ENCODE data around the gene PLPPR3. TPM values are rescaled to one million over a fixed set of nuclear protein-coding genes. Genes with fewer than 3 reads are reported as not detected.
"Not testable (repeated sequence)": the region's sequence is repeated elsewhere in the genome, so short reads cannot be mapped to it uniquely, and the experiment has no call there.

Gene PLPPR3
- total and polyA plus RNA-seq, 12 donors, result 0.08 to 1.7 (median 0.14) TPM; not detected in 7

GRCh38 chr19:850221-850978 lies 28.6 kb upstream of the PLPPR3 start:
- peak in 1 of 2 donors; percentile 35 for TF ChIP-seq POLR2A (IDR thresholded peaks at IDR 0.05)
- no peak for TF ChIP-seq CTCF (IDR thresholded peaks at IDR 0.05)
- intact Hi-C loops (cut with DNase I), result loop anchor here in 1 of 2 donors (10.0 kb wide), 1 partner anchor 76 kb away; no protein-coding TSS in a partner anchor
- H3K27ac ChIP-seq, result peak overlapping the region; percentile 21 to 92 (median 65)
- H3K9me3 ChIP-seq (replicated peaks in 1 of 3), result no peaks in the 10 kb centered on the region
- 13 to 52% (median 26%) methylated on average over 8 to 28 of the region's 28 CpGs for WGBS, 4 donors
- peak overlapping the region in 1 of 4 donors; percentile 21 for H3K4me3 ChIP-seq
- peaks cover 0 to 10% of the 10 kb centered on the region in 2 donors for H3K4me1 ChIP-seq (replicated peaks in 1 of 2)
- H3K27me3 ChIP-seq, result peaks cover 14% of the 10 kb centered on the region
- no peaks in the 10 kb centered on the region for H3K36me3 ChIP-seq (replicated peaks in 1 of 2)
- peak; percentile 88 to 98 (median 96) for DNase-seq

- 78 to 85% (median 82%) methylated on average over 8 of the region's 8 CpGs for WGBS, 4 donors
These were observed 27.4 kb upstream of the PLPPR3 start for GRCh38 chr19:849195-849594.

GRCh38 chr19:848386-848921 lies 26.7 kb upstream of the PLPPR3 start:
- no peak overlapping the region for H3K27ac ChIP-seq

More at GRCh38 chr19:849195-849594, 27.4 kb upstream of the PLPPR3 start:
- H3K4me3 ChIP-seq; H3K9me3 ChIP-seq (replicated peaks in 1 of 3); intact Hi-C loops (cut with DNase I); H3K36me3 ChIP-seq (replicated peaks in 1 of 2); H3K4me1 ChIP-seq (replicated peaks in 1 of 2); DNase-seq; H3K27ac ChIP-seq: not testable (repeated sequence)
- peaks cover 14% of the 10 kb centered on the region for H3K27me3 ChIP-seq

GRCh38 chr19:845707-846521 lies 24.2 kb upstream of the PLPPR3 start:
- no peak for DNase-seq
- TF ChIP-seq POLR2A (IDR thresholded peaks at IDR 0.05) (no peak), CTCF (IDR thresholded peaks at IDR 0.05) (no peak)
- Histone ChIP-seq H3K36me3 (replicated peaks in 1 of 2) (no peaks in the 10 kb centered on the region), H3K4me3 (no peak overlapping the region), H3K27ac (no peak overlapping the region), H3K4me1 (replicated peaks in 1 of 2) (peaks cover 9 to 19% of the 10 kb centered on the region in 2 donors), H3K9me3 (replicated peaks in 1 of 3) (no peaks in the 10 kb centered on the region), H3K27me3 (peaks cover 16% of the 10 kb centered on the region)
- WGBS, 4 donors, result 53 to 72% (median 67%) methylated on average over 15 to 37 of the region's 37 CpGs
- intact Hi-C loops (cut with DNase I), result no loop called here

More at GRCh38 chr19:848386-848921, 26.7 kb upstream of the PLPPR3 start:
- DNase-seq, result peak in 1 of 7 donors; percentile 28
- 36 to 45% (median 43%) methylated on average over 9 to 12 of the region's 12 CpGs for WGBS, 4 donors
- Histone ChIP-seq H3K9me3 (replicated peaks in 1 of 3) (no peaks in the 10 kb centered on the region), H3K36me3 (replicated peaks in 1 of 2) (no peaks in the 10 kb centered on the region), H3K4me1 (replicated peaks in 1 of 2) (peaks cover 6 to 15% of the 10 kb centered on the region in 2 donors), H3K27me3 (peaks cover 19% of the 10 kb centered on the region), H3K4me3 (no peak overlapping the region)
- TF ChIP-seq CTCF (IDR thresholded peaks at IDR 0.05) (no peak), POLR2A (IDR thresholded peaks at IDR 0.05) (no peak)
- intact Hi-C loops (cut with DNase I), result no loop called here
